ENCODE data around the gene RRP1. TPM values are rescaled to one million over a fixed set of nuclear protein-coding genes. Genes with fewer than 3 reads are reported as not detected.

The RRP1 gene
- total RNA-seq, 4 donors from 2014 or later: 9.1 to 18.9 (median 16.3) TPM

GRCh38 chr21:43748622-43749021 lies 40.8 kb upstream of the RRP1 start:
- no peaks in the 10 kb centered on the region for H3K4me1 ChIP-seq
- H3K27me3 ChIP-seq: no peaks in the 10 kb centered on the region
- H3K27ac ChIP-seq (replicated peaks in 1 of 4): no peak overlapping the region
- peaks cover 26 to 99% (median 96%) of the 10 kb centered on the region in 4 donors for H3K36me3 ChIP-seq
- H3K4me3 ChIP-seq: no peak overlapping the region
- DNase-seq (ENCODE audit: extremely low spot score): no peak
- WGBS: 95% methylated on average over 17 of the region's 17 CpGs
- TF ChIP-seq EP300 (IDR thresholded peaks at IDR 0.05) (no peak), POLR2AphosphoS5 (IDR thresholded peaks at IDR 0.05) (no peak), POLR2A (IDR thresholded peaks at IDR 0.05; ENCODE audit: low read depth) (no peak)
- TF ChIP-seq, protein P1, sequence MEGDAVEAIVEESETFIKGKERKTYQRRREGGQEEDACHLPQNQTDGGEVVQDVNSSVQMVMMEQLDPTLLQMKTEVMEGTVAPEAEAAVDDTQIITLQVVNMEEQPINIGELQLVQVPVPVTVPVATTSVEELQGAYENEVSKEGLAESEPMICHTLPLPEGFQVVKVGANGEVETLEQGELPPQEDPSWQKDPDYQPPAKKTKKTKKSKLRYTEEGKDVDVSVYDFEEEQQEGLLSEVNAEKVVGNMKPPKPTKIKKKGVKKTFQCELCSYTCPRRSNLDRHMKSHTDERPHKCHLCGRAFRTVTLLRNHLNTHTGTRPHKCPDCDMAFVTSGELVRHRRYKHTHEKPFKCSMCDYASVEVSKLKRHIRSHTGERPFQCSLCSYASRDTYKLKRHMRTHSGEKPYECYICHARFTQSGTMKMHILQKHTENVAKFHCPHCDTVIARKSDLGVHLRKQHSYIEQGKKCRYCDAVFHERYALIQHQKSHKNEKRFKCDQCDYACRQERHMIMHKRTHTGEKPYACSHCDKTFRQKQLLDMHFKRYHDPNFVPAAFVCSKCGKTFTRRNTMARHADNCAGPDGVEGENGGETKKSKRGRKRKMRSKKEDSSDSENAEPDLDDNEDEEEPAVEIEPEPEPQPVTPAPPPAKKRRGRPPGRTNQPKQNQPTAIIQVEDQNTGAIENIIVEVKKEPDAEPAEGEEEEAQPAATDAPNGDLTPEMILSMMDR (IDR thresholded peaks at IDR 0.05): no peak
- intact Hi-C loops (cut with DNase I): no loop called here
- no peaks in the 10 kb centered on the region for H3K9me3 ChIP-seq

- intact Hi-C loops (cut with DNase I): no loop called here
- 82% methylated on average over 9 of the region's 18 CpGs for WGBS
- peaks cover 23 to 99% (median 95%) of the 10 kb centered on the region in 4 donors for H3K36me3 ChIP-seq
- H3K4me1 ChIP-seq: no peaks in the 10 kb centered on the region
- H3K27ac ChIP-seq (replicated peaks in 1 of 4): no peak overlapping the region
- TF ChIP-seq POLR2AphosphoS5 (IDR thresholded peaks at IDR 0.05) (no peak), EP300 (IDR thresholded peaks at IDR 0.05) (no peak), POLR2A (IDR thresholded peaks at IDR 0.05; ENCODE audit: low read depth) (no peak)
- TF ChIP-seq, protein P1 (IDR thresholded peaks at IDR 0.05): no peak
- H3K9me3 ChIP-seq: no peaks in the 10 kb centered on the region
- H3K4me3 ChIP-seq: no peak overlapping the region
- no peaks in the 10 kb centered on the region for H3K27me3 ChIP-seq
- DNase-seq (ENCODE audit: extremely low spot score): no peak
Observed at GRCh38 chr21:43749651-43750262, 39.6 kb upstream of the RRP1 start.

DNA sequence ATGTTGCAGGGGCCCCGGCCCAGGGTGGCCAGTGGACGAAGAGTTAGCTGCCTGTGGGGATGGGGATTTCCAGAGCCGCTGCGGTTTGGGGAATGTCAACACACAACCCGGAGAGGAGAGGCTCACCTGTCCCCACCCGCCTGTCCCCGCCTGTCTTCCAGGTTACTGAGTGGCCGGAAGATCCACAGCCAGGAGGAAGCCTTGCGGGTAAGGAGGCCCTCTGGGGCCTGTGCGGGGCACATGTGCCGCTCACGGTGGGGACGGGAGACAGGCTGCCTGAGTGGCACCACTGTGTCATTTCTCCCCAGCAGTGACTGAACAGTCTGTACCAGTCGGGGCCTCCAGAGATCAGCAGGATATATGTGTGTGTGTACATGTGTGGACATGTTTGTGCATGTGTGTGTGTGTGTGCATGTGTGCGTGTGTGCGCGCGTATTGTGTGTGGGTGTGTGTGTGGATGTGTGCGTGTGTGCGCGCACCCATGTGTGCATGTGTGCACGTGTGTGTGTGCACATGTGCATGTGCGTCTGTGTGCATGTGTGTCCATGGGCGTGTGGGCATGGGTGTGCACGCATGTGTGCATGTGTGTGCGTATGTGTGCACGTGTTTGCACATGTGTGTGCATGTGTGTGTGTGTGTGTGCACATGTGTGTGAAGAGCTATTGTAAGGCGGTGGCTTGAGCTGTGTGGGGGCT lies 38.9 kb upstream of the RRP1 start:
- peaks cover 23 to 99% (median 97%) of the 10 kb centered on the region in 4 donors for H3K36me3 ChIP-seq
- intact Hi-C loops (cut with DNase I): no loop called here
- no peaks in the 10 kb centered on the region for H3K9me3 ChIP-seq

GRCh38 chr21:43751955-43752591 lies 37.3 kb upstream of the RRP1 start:
- no peak for DNase-seq (ENCODE audit: extremely low spot score)
- WGBS: 90% methylated on average over 9 of the region's 31 CpGs
- Histone ChIP-seq H3K4me3 (no peak overlapping the region), H3K4me1 (peaks cover 0 to 3% (median under 1%) of the 10 kb centered on the region in 4 donors), H3K27me3 (no peaks in the 10 kb centered on the region), H3K9me3 (no peaks in the 10 kb centered on the region), H3K36me3 (peaks cover 35 to 99% (median 97%) of the 10 kb centered on the region in 4 donors), H3K27ac (replicated peaks in 1 of 4) (no peak overlapping the region)
- intact Hi-C loops (cut with DNase I): no loop called here
- TF ChIP-seq, protein P1 (IDR thresholded peaks at IDR 0.05): no peak
- no peak for TF ChIP-seq POLR2A (IDR thresholded peaks at IDR 0.05; ENCODE audit: low read depth)
- no peak for TF ChIP-seq EP300 (IDR thresholded peaks at IDR 0.05)
- TF ChIP-seq POLR2AphosphoS5 (IDR thresholded peaks at IDR 0.05): no peak

More for the DNA sequence above, 38.9 kb upstream of the RRP1 start:
- no peak for DNase-seq (ENCODE audit: extremely low spot score)
- no peak overlapping the region for H3K27ac ChIP-seq (replicated peaks in 1 of 4)
- H3K27me3 ChIP-seq: no peaks in the 10 kb centered on the region
- no peak overlapping the region for H3K4me3 ChIP-seq
- TF ChIP-seq POLR2A (IDR thresholded peaks at IDR 0.05; ENCODE audit: low read depth) (no peak), POLR2AphosphoS5 (IDR thresholded peaks at IDR 0.05) (no peak), EP300 (IDR thresholded peaks at IDR 0.05) (no peak)
- TF ChIP-seq, protein P1 (IDR thresholded peaks at IDR 0.05): no peak
- WGBS: 90% methylated on average over 27 of the region's 28 CpGs
- no peaks in the 10 kb centered on the region for H3K4me1 ChIP-seq

Data from esophagus muscularis mucosa (tissue), 4 donors.